B cell (primary cell): Measurements from ENCODE around the gene AIF1. TPM values are rescaled to one million over a fixed set of nuclear protein-coding genes. Genes with fewer than 3 reads are reported as not detected.

ENCODE experiments used
- ATAC-seq: fragments of 200-7000 bp; cut with Tn5 transposase; one replicate; pipeline ENCODE4 v1.10.0; 2021; ENCODE audit warnings: low read depth, mild to moderate bottlenecking, moderate number of reproducible peaks, moderate library complexity
- CTCF ChIA-PET: fragments of 350-600 bp; sonication (Branson Sonifier 250); formaldehyde crosslinking; loops from one replicate; lab custom pipeline; 2021; ENCODE audit warnings: antibody characterized with exemption, inconsistent platforms; lab: Charles Lee
- POLR2A ChIA-PET: fragments of 350-600 bp; sonication (Branson Sonifier 250); formaldehyde crosslinking; loops from one replicate; lab custom pipeline; 2021; ENCODE audit warnings: antibody characterized with exemption; lab: Charles Lee
- DNase-seq: peaks from one replicate; pipeline ENCODE4 v3.0.0; 2013
- H2AFZ ChIP-seq: 2 replicates; pipeline ENCODE4 v1.6.1; 2012; ENCODE audit warnings: mild to moderate bottlenecking, low read depth, low read length; ENCODE audit not compliant: insufficient read depth, poor library complexity, severe bottlenecking
- H3K27ac ChIP-seq, 2 donors: 1 replicate in 1 of 2; 2 replicates in 1 of 2; pipeline ENCODE4 v1.5.1; 2012 to 2013; ENCODE audit warnings: low read length in 2 of 2, mild to moderate bottlenecking in 2 of 2, moderate library complexity in 1 of 2
- H3K27me3 ChIP-seq, 4 experiments: fragments of 200-600 bp in 1 of 4; sonication (generic) in 1 of 4; replicated peaks in 1 of 4; 1 replicate in 2 of 4; 2 replicates in 2 of 4; pipeline versions ENCODE4 v1.6.1 to v1.7.0; 2013 to 2016; ENCODE audit warnings: low read length in 3 of 4, mild to moderate bottlenecking in 2 of 4, mixed read lengths in 1 of 4, moderate library complexity in 1 of 4; ENCODE audit not compliant: insufficient read depth in 4 of 4, control insufficient read depth in 3 of 4; ENCODE audit errors: control extremely low read depth in 1 of 4
- H3K36me3 ChIP-seq, 2 experiments: replicated peaks in 1 of 2; 1 replicate in 1 of 2; 2 replicates in 1 of 2; pipeline versions ENCODE4 v1.6.1 to v1.7.1; 2013; ENCODE audit warnings: low read length in 1 of 2; ENCODE audit not compliant: insufficient read depth in 2 of 2, control insufficient read depth in 1 of 2; ENCODE audit errors: control extremely low read depth in 1 of 2, extremely low read depth in 1 of 2
- H3K4me1 ChIP-seq, 2 donors: fragments of 200-600 bp in 1 of 2; sonication (generic) in 1 of 2; 1 replicate in 1 of 2; 2 replicates in 1 of 2; pipeline versions ENCODE4 v1.5.1 to v1.6.1; 2013 to 2017; ENCODE audit warnings: low read length in 2 of 2; ENCODE audit not compliant: control insufficient read depth in 2 of 2, insufficient read depth in 2 of 2
- H3K4me2 ChIP-seq: replicated peaks from 2 replicates; pipeline ENCODE3; 2012; ENCODE audit warnings: mild to moderate bottlenecking, low read depth, low read length; ENCODE audit not compliant: poor library complexity, severe bottlenecking
- H3K4me3 ChIP-seq, 5 experiments: fragments of 200-600 bp in 1 of 5; sonication (generic) in 1 of 5; 1 replicate in 3 of 5; 2 replicates in 2 of 5; pipeline versions ENCODE4 v1.5.1 to v1.7.0; 2011 to 2016; ENCODE audit warnings: low read length in 4 of 5, mild to moderate bottlenecking in 4 of 5, low read depth in 2 of 5, control low read depth in 1 of 5, moderate library complexity in 1 of 5; ENCODE audit not compliant: insufficient read depth in 1 of 5; ENCODE audit errors: control extremely low read depth in 1 of 5, extremely low read depth in 1 of 5
- H3K79me2 ChIP-seq: fragments of 200-600 bp; sonication (generic); one replicate; pipeline ENCODE4 v1.6.0; 2016; ENCODE audit warnings: low read length; ENCODE audit not compliant: control insufficient read depth, insufficient read depth
- H3K9ac ChIP-seq: fragments of 200-600 bp; sonication (generic); 2 replicates; pipeline ENCODE4 v1.6.1; 2017; ENCODE audit warnings: mild to moderate bottlenecking, low read length, moderate library complexity
- H3K9me3 ChIP-seq, 3 donors: one replicate each; pipeline versions ENCODE4 v1.6.1 to v1.7.1; 2013; ENCODE audit warnings: low read length in 2 of 3; ENCODE audit not compliant: control insufficient read depth in 2 of 3, insufficient read depth in 1 of 3; ENCODE audit errors: control extremely low read depth in 1 of 3
- H4K20me1 ChIP-seq: 2 replicates; pipeline ENCODE4 v1.6.0; 2012; ENCODE audit warnings: mild to moderate bottlenecking, low read length; ENCODE audit not compliant: insufficient read depth, control insufficient read depth, poor library complexity, severe bottlenecking
- H3K27ac Mint-ChIP-seq: one replicate; pipeline ENCODE4 v1.8.0; 2021; ENCODE audit warnings: mixed read lengths
- H3K27me3 Mint-ChIP-seq: one replicate; pipeline ENCODE4 v1.8.0; 2021; ENCODE audit warnings: mixed read lengths
- H3K4me1 Mint-ChIP-seq: one replicate; pipeline ENCODE4 v1.8.0; 2021; ENCODE audit warnings: mixed read lengths
- H3K4me3 Mint-ChIP-seq: one replicate; pipeline ENCODE4 v1.8.0; 2021; ENCODE audit warnings: mixed read lengths
- H3K9me3 Mint-ChIP-seq: one replicate; pipeline ENCODE4 v1.8.0; 2022; ENCODE audit warnings: mixed read lengths; ENCODE audit not compliant: insufficient read depth
- CTCF ChIP-seq: fragments of 200-600 bp; IDR thresholded peaks from one replicate; pipeline ENCODE4 v1.8.0; 2022; ENCODE audit warnings: antibody characterized with exemption, mild to moderate bottlenecking
- EZH2 ChIP-seq: IDR thresholded peaks from 2 replicates; pipeline ENCODE4 v1.6.1; 2012; ENCODE audit warnings: borderline replicate concordance, low read depth, mild to moderate bottlenecking, moderate library complexity, low read length; ENCODE audit not compliant: insufficient read depth, poor library complexity, severe bottlenecking
- WGBS: methylation state at CpG from one replicate; pipeline ENCODE4 v1.1.5; 2013; ENCODE audit warnings: missing lambda C conversion rate; ENCODE audit not compliant: insufficient coverage; 5-methylcytosine and 5-hydroxymethylcytosine counted together
- intact Hi-C: fragments of 100-400 bp; cut with micrococcal nuclease; formaldehyde crosslinking; loops from one replicate; pipeline ENCODE4 v1.10.0; 2022
- polyA plus RNA-seq: library from polyadenylated mRNA; depleted of rRNA; stranded (reverse); fragments of >200 nt; gene quantifications from 2 replicates; pipeline ENCODE4 v1.2.3, GENCODE V29; 2012
- total RNA-seq, 2 donors: library from RNA; stranded (reverse); fragments of 120-200 nt in 1 of 2; gene quantifications; 1 replicate in 1 of 2; 2 replicates in 1 of 2; pipeline versions ENCODE4 v1.2.3 to v1.2.4, GENCODE V29; 2013 to 2022

The AIF1 gene
- total and polyA plus RNA-seq, 2 donors (not counting 1 experiment from before 2014, with no cell fraction given): 1.3 to 7.5 TPM

DNA sequence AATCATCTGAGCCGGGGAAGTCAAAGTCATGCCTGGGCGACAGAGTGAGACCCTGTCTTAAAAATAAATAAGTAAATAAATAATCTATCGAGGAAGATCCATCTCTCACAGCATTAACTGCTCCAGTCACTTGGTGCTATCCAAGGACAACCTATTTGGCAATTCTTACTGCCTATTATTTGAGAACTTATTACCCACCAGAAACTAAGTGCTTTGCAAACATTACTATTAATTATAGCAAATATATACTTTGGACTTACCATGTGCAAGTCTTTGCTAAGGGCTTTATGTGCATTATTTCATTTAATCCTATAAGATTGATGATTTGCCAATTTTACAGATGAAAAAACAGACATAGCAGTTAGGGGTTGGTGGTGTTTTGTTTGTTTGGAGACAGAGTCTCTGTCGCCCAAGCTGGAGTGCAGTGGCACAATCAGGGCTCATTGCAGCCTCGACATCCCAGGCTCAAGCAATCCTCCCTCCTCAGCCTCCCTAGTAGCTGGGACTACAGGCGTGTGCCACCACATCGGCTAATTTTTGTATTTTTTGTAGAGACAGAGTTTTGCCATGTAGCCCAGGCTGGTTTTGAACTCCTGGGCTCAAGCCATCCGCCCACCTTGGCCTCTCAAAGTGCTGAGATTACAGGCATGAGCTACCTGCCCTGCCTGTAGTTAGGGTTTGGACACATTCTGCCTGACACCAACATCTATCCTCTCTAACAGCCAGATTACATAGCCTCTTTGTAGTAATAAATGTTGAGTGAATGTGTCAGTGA, 39.7 kb downstream of the AIF1 start:
- ChIA-PET CTCF (interaction anchor here (1.3 to 1.9 kb wide), 3 partner anchors 57 to 175 kb away, joined by 3 to 4 read pairs (median 4); no protein-coding TSS in a partner anchor), POLR2A (interaction anchor here (0.6 to 1.3 kb wide), 2 partner anchors 10 to 31 kb away, joined by 3 to 6 read pairs; partner anchors contain the start of gene GPANK1)
- Histone ChIP-seq H3K27me3 (no peaks in the 10 kb centered on the region), H3K79me2 (peaks cover 88% of the 10 kb centered on the region), H3K4me1 (peaks cover 39 to 45% of the 10 kb centered on the region in 2 donors), H3K4me3 (no peak overlapping the region), H3K27ac (no peak overlapping the region), H3K9me3 (no peaks in the 10 kb centered on the region), H4K20me1 (peaks cover 23% of the 10 kb centered on the region), H3K4me2 (no peak overlapping the region), H3K36me3 (peaks cover 0 to 27% of the 10 kb centered on the region in 2 experiments), H2AFZ (no peak overlapping the region), H3K9ac (no peak overlapping the region)
- Mint-ChIP-seq H3K27me3 (no peaks in the 10 kb centered on the region), H3K9me3 (no peaks in the 10 kb centered on the region), H3K4me1 (peaks cover 60% of the 10 kb centered on the region), H3K4me3 (no peak overlapping the region), H3K27ac (no peak overlapping the region)
- ATAC-seq: no peak
- intact Hi-C loops: loop anchor here (5.0 to 10.0 kb wide), 2 partner anchors 543 to 1440 kb away; partner anchors contain the start of gene TRIM26
- DNase-seq: no peak
- no peak for TF ChIP-seq EZH2
- no peak for TF ChIP-seq CTCF
- 93% methylated on average over 3 of the region's 8 CpGs for WGBS
